Brain microvascular endothelial cell (primary cell): ENCODE results near the gene DCANP1.

Source experiments
- DNase-seq: peaks from one replicate; pipeline ENCODE4 v3.0.0-alpha.2; 2020
- H3K27ac ChIP-seq: fragments of 250-450 bp; sonication (Bioruptor Pico); 2 replicates; pipeline ENCODE4 v1.5.1; 2020; ENCODE audit warnings: mild to moderate bottlenecking, moderate library complexity
- H3K27me3 ChIP-seq: fragments of 250-450 bp; sonication (Bioruptor Pico); replicated peaks from 2 replicates; pipeline ENCODE4 v1.5.1; 2020; ENCODE audit warnings: mild to moderate bottlenecking
- H3K36me3 ChIP-seq: fragments of 250-450 bp; sonication (Bioruptor Pico); replicated peaks from 2 replicates; pipeline ENCODE4 v1.5.1; 2020; ENCODE audit warnings: mild to moderate bottlenecking
- H3K4me3 ChIP-seq: 2 replicates; pipeline ENCODE4 v1.5.1; 2011; ENCODE audit warnings: low read depth, mild to moderate bottlenecking, control low read depth, low read length, moderate library complexity
- CTCF ChIP-seq: IDR thresholded peaks from 2 replicates; pipeline ENCODE4 v1.5.1; 2011; ENCODE audit warnings: low read depth, mild to moderate bottlenecking, moderate library complexity, low read length, control low read depth, inconsistent platforms; ENCODE audit errors: missing control alignments
- in situ Hi-C: cut with HindIII; loops from 2 replicates; pipeline ENCODE4 v1.10.0; 2017; ENCODE audit warnings: low sequenced_read_pairs, low pct_ligation_motif_present

Gene DCANP1

GRCh38 chr5:135491038-135491551 is 43.9 kb upstream of the DCANP1 start:
- no peak for DNase-seq
- H3K36me3 ChIP-seq, result no peaks in the 10 kb centered on the region
- H3K27me3 ChIP-seq, result peaks cover 62% of the 10 kb centered on the region
- no peak for TF ChIP-seq CTCF
- no peak overlapping the region for H3K4me3 ChIP-seq
- in situ Hi-C loops, result no loop called here
- no peak overlapping the region for H3K27ac ChIP-seq

GRCh38 chr5:135490245-135491037 is 43.3 kb upstream of the DCANP1 start:
- Histone ChIP-seq H3K4me3 (peak overlapping the region; percentile 17), H3K27ac (no peak overlapping the region), H3K36me3 (no peaks in the 10 kb centered on the region), H3K27me3 (peaks cover 68% of the 10 kb centered on the region)
- in situ Hi-C loops, result no loop called here
- TF ChIP-seq CTCF, result no peak
- no peak for DNase-seq

- H3K27me3 ChIP-seq, result peaks cover 72% of the 10 kb centered on the region
- H3K36me3 ChIP-seq, result no peaks in the 10 kb centered on the region
- H3K27ac ChIP-seq, result no peak overlapping the region
- in situ Hi-C loops, result no loop called here
- H3K4me3 ChIP-seq, result peak overlapping the region; percentile 49
- no peak for TF ChIP-seq CTCF
- DNase-seq, result no peak
Measured at GRCh38 chr5:135489466-135490244, 42.5 kb upstream of the DCANP1 start.

- Histone ChIP-seq H3K27ac (no peak overlapping the region), H3K36me3 (no peaks in the 10 kb centered on the region), H3K4me3 (peak overlapping the region; percentile 49), H3K27me3 (peaks cover 74% of the 10 kb centered on the region)
- in situ Hi-C loops, result no loop called here
- no peak for TF ChIP-seq CTCF
- DNase-seq, result peak; percentile 62
Measured at GRCh38 chr5:135488727-135489465, 41.7 kb upstream of the DCANP1 start.

GRCh38 chr5:135487839-135488514 is 40.8 kb upstream of the DCANP1 start:
- TF ChIP-seq CTCF, result peak; percentile 25
- no peak overlapping the region for H3K4me3 ChIP-seq
- peaks cover 76% of the 10 kb centered on the region for H3K27me3 ChIP-seq
- in situ Hi-C loops, result no loop called here
- DNase-seq, result no peak
- no peaks in the 10 kb centered on the region for H3K36me3 ChIP-seq
- H3K27ac ChIP-seq, result no peak overlapping the region
